T-helper 2 cell (primary cell): ENCODE data around the gene SPRTN.
A peak's percentile ranks its signal among the peaks of the same experiment; 100 is the strongest.
"Not testable (repeated sequence)": the region's sequence is repeated elsewhere in the genome, so short reads cannot be mapped to it uniquely, and the experiment has no call there.

ENCODE experiments used
- DNase-seq, 5 experiments: peaks; one replicate each; pipeline versions ENCODE4 v3.0.0 to v3.0.0-alpha.2; 2012 to 2022

The SPRTN gene

DNA sequence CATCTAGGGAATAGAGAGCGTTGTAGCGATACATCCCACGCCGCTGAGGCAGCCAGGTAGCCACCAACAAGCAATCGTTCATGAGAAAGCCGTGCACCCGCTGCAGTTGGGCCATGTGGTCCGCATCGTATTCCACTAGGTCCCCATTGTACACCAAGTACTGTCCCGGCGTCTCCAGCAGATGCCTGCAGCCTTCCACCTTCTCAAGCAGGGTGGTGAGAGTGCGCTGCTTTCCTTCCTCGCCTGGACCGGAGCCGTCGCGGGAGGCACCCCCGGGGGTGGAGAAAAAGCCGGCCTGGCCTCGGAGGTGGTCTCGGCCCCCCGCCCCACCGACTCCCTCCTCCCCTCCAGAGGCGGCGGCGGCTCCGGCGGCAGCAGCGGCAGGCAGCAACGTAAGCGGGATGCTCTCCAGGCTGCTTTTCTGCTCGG, 1.0 kb upstream of the SPRTN start:
- peak in 1 of 5 experiments; percentile 45 for DNase-seq

DNA sequence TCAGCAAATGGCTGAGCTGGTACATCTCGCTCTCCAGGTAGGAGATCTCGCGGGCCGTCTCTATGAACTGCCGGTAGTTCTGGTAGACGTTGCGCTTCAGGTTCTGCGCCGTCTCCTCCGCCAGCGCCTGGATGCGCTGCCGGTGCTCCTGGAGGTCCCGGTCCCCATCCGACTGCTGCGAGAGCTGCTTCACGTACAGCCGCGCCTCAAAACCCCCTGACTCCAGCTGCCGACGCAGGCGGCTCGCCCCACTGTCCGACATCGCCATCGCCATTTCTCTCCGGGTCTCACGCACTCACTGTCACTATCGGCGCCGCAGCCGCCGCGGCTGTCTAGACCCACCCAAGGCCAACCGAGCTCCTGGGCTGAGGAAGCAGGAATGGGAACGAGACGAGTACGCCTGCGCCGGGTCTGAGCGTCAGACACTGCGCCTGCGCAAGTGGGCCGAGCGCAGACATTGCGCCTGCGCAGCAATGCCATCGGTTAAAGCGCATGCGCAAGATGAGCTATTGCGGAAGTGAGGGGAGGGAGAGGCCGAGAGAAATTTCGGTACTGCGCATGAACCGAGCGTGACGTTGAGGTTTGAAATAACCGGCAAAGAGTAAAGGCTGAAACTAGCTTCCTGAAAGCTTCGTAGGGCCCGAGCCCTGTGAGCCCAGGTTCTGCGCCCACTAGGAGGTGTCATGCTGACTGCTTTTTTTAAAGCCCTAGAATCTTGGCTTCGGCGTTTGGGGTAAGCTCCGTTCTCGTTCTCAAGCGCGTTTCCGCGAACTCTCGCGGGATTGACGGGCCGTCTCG, 422 bp upstream of the SPRTN start, which contains the start of gene EXOC8:
Gene EXOC8 (minus strand): TSS at position 381 of the 798 bp plus-strand sequence. CDS start 107 bp downstream, at position 274.
- DNase-seq, result peak; percentile 93 to 99 (median 94)

- no peak for DNase-seq
Observed at GRCh38 chr1:231340328-231341013, 2.4 kb downstream of the SPRTN start.

DNA sequence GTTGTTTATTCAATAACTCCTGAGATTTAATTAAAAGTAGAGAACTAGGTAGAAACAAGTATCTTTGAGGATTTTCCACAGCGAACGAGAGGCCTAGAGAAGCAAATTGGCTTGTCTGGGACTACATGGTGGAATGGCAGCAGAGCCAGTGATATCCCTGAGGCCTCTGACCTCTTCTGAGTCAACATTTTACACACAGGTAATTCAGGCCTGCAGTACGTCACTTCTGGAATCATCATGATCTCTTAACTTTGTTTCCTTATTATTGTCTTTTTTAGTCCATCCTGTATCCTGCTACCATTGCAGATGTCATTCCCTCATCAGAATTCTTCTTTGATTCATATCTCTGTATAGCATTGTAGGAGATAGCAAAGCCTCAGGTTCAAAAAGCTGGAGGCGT, 9.9 kb downstream of the SPRTN start:
- no peak for DNase-seq

- DNase-seq, result no peak
Observed at GRCh38 chr1:231348442-231348841, 10.3 kb downstream of the SPRTN start.

DNA sequence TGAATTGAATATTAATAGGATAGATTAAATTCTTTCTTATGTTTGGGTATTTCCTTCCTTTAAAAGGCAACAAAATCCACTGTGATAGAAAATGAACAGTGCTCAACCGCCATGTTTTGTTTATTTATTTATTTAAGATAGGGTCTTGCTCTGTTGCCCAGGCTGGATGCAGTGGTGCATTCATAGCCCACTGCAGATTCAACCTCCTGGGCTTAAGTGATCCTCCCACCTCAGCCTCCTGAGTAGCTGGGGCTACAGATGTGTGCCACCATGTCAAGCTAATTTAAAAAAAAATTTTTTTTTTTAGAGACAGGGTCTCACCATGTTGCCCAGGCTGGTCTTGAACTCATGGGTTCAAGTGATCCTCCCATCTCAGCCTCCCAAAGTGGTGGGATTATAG, 10.8 kb downstream of the SPRTN start:
- not testable (repeated sequence) for DNase-seq

GRCh38 chr1:231351816-231352215, 13.7 kb downstream of the SPRTN start:
- DNase-seq, result no peak

DNA sequence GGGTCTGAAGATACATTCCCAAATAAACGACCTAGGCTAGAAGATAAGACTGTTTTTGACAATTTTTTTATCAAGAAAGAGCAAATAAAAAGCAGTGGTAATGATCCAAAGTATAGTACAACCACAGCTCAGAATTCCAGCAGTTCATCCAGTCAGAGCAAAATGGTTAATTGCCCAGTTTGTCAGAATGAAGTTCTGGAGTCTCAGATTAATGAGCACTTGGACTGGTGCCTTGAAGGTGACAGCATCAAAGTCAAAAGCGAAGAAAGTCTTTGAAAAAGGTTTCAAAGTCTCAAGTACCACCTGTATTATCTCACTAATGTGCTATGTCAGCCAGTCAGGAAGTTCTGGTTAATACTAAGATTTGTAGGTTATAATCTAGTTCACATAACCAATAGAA, 15.0 kb downstream of the SPRTN start:
- no peak for DNase-seq

GRCh38 chr1:231354330-231355020, 16.4 kb downstream of the SPRTN start:
- no peak for DNase-seq

DNA sequence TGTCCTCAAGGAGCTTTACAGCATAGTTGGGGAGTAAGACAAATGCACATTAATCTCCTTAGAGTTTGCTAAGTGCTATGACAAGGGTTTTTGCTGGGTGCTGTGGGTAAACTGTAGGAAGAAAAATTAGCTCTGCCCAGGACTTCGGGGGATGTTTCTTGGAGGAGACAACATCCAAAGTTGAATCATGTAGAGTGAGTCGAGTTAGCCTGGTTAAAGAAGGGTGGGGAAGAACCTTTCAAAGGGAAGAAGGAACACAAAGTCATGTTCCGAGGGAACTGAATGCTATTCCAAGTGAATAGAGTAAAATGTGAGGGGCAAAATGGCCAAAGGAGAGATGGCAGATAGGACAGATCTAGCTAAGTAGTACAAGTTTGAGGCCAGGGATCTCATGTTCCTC, 17.1 kb downstream of the SPRTN start:
- DNase-seq, result no peak

GRCh38 chr1:231357187-231357772, 19.2 kb downstream of the SPRTN start:
- DNase-seq, result no peak

DNA sequence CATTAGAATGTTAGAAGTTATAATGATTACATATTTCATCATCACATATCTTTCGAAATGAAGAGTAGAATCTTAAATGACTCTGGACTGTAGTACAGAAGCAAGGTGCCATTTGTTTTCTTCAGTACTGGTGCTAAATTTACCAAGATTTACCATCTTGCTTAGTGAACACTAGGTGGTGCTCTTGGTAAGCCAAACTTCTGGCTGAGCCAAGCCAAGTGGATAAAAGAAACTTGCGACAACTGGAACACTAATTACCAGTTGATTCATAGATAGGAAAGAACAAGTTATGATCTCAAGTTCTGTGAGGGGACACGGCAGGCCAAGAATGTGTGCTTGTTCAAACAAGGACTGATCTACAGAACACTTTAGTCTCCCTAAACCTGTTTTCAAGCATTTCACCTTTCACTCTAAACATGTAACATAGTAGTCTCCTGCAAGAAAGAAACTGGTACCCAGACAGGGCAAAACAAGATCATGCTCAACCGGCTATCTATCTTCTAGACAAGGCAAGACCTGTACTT, 19.8 kb downstream of the SPRTN start:
- DNase-seq, result peak in 4 of 5 experiments; percentile 6 to 72 (median 17)

- no peak for DNase-seq
Observed at GRCh38 chr1:231359113-231359512, 21.0 kb downstream of the SPRTN start.

- DNase-seq, result no peak
Observed at GRCh38 chr1:231362325-231362724, 24.2 kb downstream of the SPRTN start.

DNA sequence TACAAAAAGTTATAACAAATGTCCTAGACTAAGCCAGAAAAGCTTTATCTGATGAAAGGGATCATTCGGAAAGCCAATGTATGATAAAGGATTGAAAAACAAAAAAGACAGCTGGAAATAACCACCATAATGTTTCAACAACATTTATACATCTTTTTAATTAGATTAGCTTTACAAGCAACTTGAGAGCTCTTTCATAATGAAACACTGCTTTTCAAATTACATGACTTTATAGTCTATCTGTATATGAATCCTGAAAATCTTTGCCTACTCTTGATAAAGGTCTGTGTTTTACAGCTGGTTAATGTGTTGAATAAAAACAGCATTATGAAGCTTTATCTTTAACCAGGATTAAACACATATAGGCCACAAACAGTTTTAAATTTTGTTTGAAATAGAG, 25.5 kb downstream of the SPRTN start:
- DNase-seq, result no peak

GRCh38 chr1:231364192-231364591, 26.1 kb downstream of the SPRTN start:
- DNase-seq, result no peak

DNA sequence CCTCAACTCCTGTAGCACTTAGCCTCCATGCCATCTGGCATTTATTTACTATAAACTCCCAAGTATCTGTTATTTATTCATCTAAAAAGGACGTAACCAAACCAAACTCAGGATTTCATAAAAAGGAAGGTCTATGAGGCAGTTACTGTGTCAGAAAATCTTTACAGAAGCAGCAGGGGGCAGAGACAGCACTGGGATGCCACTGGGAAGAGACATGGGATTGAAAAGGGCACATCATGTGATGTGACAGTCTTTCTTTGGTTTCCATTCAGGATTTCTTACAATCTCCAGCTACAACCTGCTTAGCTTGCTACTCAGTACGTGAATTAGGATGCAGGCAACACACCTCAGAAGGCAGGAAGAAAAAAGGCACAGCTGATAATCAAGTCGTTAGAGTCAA, 31.2 kb downstream of the SPRTN start:
- DNase-seq, result no peak

DNA sequence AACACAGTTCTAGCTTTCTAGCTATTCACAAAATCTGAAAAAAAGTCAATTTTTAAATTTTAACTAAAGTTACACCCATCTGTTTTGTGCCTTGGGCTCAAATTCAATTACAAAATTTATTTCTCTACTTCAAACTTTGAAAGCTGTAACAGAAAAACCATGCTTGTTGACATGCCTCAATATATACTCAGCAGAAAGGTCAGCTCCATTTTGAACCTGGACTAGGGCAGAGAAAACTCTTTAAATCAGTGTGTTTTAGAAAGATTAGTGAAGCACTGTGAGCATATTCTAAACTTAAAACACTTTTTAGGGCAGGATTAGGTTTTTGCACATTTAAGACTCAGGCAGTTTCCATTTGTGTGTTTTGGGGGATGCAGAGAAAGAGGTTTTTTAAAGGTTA, 34.4 kb downstream of the SPRTN start:
- DNase-seq, result no peak

DNA sequence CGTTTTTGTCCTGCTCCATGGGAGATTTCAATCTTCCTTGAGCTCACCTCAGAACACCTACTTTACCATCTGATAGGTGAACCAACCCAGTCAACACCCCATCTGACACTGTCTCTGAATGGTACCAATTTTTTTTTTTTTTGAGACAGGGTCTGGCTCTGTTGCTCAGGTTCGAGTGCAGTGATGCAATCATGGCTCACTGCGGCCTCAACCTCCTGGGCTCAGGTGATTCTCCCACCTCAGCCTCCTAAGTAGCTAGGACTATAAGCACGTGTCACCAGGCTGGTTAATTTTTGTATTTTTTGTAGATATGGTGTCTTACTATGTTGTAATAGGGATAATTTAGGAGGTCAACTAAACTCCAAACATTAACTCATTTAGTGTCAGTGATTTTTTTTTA, 36.3 kb downstream of the SPRTN start:
- DNase-seq, result no peak

DNA sequence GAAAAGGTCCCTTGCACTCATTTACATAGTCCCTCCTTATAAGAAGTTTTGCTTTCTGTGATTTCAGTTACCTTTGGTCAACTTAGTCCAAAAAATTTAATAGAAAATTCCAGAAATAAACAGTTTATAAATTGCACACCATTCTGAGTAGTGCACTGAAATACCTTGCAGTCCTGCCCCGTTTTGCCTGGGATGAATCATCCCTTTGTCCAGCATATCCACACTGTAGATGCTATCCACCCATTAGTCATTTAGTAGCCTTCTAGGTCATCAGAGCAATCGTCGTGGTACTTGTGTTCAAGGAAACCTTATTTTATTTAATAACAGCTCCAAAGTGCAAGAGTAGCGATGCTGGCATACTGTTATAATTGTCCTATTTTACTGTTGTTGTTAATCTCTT, 38.0 kb downstream of the SPRTN start:
- DNase-seq, result no peak

- peak in 1 of 5 experiments; percentile 31 for DNase-seq
Observed at GRCh38 chr1:231376875-231377549, 38.9 kb downstream of the SPRTN start.

DNA sequence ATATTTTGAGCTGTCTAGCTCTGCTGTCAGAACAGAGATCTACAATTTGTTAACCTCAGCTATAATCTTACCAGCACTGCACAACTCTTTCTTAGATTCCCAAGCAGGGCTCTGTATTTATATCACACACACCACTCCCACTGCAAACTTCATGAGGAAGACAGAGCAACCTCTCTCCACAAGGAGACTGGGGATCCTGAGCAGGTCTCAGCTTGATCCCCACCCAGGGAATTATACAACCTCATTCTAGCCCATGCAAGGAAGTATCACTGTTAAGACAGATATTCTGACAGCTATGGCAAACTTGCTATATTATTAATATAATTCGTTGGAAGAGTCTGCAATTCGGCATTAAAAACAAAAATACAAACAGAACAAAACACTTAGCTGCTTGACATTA, 43.6 kb downstream of the SPRTN start:
- no peak for DNase-seq
